Subcutaneous adipose tissue (tissue), 4 donors: ENCODE results near the gene DOCK2. TPM values are rescaled to one million over a fixed set of nuclear protein-coding genes. Genes with fewer than 3 reads are reported as not detected.

Experiments used
- total RNA-seq, 4 donors: library from RNA; depleted of rRNA; stranded (reverse); fragments of >200 nt; gene quantifications; one replicate each; pipeline ENCODE4 v1.1.0, GENCODE V29; 2016
- TF ChIP-seq, protein P1 (sequence below): fragments of 450-650 bp; IDR thresholded peaks from one replicate; pipeline ENCODE4 v1.5.1; 2016; ENCODE audit warnings: low read depth, mild to moderate bottlenecking, control low read depth, antibody characterized with exemption, moderate library complexity

DOCK2 gene
- total RNA-seq, 4 donors from 2014 or later: 23.9 to 101 (median 51.1) TPM

DNA sequence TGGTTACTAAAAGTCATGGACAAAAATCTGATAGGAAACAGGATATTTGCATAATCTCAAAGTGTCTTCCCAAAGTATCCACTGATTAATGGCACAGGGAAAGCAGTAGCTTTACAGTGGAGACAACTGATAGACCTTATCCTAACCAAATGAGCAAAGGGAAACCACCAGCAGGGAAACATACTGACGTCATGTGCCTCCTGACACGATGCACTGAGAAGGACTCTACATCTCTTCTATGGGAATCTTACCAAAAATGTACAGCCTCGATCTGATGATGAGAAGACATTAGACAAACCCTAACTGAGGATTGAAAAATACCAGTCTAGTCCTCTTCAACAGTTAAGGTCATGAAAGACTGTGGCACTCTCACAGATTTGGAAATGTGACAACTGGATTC, 177.0 kb downstream of the DOCK2 start:
- TF ChIP-seq, protein P1, sequence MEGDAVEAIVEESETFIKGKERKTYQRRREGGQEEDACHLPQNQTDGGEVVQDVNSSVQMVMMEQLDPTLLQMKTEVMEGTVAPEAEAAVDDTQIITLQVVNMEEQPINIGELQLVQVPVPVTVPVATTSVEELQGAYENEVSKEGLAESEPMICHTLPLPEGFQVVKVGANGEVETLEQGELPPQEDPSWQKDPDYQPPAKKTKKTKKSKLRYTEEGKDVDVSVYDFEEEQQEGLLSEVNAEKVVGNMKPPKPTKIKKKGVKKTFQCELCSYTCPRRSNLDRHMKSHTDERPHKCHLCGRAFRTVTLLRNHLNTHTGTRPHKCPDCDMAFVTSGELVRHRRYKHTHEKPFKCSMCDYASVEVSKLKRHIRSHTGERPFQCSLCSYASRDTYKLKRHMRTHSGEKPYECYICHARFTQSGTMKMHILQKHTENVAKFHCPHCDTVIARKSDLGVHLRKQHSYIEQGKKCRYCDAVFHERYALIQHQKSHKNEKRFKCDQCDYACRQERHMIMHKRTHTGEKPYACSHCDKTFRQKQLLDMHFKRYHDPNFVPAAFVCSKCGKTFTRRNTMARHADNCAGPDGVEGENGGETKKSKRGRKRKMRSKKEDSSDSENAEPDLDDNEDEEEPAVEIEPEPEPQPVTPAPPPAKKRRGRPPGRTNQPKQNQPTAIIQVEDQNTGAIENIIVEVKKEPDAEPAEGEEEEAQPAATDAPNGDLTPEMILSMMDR: no peak

DNA sequence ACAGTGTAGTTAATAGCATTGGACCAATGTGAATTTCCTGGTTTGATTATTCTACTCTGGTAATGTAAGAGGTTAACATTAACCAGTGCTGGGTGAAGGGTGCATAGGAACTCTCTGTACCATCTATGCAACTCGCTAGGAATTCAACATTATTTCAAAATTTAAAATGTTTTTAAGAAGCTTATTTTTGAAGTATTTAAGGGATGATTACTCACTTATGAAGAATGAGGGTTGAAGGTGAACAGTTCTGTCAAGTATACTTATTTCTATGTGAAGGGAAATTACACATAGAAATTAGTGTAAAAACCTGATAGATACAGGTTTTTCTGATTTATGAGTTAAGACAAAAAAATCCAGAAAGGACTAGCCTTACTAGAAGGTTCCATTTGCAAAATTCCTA, 177.4 kb downstream of the DOCK2 start:
- TF ChIP-seq, protein P1: no peak

DNA sequence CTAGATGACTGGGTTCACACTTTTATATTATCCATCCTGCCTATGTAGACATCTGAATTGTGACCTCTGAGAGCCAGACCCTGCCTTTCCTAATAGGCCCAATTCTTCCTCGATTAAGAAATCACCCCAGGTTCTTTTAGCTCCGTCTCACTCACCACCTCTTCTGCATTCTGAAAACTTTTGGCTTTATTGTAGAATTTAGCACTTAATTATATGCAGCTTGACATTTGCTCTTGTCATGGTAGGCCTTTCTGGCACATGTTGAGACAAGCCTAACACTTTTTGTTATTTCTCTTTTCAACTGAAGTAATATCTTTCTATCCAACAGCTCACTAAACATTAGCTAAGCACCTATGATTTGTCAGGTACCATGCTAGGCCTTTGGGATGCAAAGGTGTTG, 180.0 kb downstream of the DOCK2 start:
- TF ChIP-seq, protein P1: no peak

DNA sequence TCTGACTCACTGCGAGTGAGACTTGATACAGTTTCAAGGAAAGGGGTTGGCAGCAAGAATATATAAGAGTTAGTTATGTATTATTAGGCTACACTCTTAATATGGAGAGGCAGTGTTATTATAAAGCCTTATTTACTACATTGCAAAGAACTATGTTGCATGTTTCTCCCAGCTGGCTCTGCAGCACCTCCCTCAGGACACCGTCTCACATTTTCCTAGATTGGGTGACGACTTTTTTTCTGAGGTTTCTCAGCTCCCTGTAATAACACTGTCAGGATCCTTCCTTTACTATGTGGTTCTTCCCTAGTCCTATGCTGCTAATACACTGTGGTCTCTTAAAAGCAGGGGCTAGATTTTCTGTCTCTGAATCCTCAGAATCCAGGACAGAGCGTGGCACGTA, 189.5 kb downstream of the DOCK2 start:
- TF ChIP-seq, protein P1: no peak

DNA sequence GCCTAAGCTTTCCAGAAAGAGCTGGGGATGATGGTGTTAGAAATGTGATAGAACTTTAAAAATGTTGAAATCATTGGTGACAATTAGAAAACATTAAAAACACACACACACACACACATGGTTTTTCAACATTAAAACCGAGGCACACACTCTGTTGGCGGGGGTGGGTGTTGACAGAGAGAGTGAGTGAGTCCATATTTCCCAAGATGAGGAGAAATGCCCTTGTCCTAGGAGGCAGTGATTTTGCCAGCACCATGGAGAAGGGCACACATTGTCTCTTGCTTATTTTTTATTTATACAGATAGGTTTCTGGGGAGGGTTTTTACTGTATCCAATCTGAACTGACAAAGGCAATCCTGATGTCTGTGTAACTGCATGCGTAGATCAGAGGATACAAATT, 190.7 kb downstream of the DOCK2 start:
- TF ChIP-seq, protein P1: no peak

DNA sequence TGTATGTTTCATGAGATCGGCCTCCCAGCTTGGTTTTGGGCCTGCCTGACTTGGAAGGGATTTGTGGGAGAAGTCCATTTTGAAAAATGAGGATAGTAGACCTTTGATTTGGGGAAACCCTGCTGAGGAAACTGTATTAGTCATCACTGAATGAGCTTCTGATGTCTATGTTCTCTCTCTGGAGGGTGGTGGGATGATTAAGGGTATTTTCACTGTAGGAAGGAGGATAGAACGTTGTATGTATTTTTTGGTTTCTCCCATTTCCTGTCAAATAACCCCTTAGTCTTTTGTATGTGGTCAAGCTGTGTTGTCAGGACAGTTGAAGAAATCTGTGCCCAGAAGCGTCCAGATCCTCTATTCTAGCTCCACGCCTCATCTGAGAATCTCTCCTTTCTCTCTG, 191.3 kb downstream of the DOCK2 start:
- TF ChIP-seq, protein P1: no peak

DNA sequence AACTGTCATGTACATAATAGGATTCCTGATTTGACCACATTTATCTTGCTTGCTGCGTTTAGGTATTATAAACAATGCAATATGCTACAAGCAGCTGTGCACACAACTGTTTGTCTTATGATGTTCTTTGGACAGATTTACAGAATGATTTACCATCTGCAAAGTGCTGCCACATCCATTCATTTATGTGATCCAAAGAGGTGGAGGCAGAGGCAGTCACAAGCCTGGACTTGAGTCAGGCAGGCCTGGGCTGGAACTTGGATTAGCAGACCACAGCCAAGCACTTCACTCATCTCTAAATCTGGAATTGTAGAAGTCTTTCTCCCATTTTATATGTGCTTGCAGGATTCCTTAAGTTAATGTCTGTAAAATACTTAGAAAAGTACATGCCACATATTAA, 194.3 kb downstream of the DOCK2 start:
- TF ChIP-seq, protein P1: no peak
